Body of pancreas (tissue), 4 donors: ENCODE results near the gene TRIM44. TPM values are rescaled to one million over a fixed set of nuclear protein-coding genes. Genes with fewer than 3 reads are reported as not detected.

Experiments
- ATAC-seq: fragments of 150-250 bp; one replicate; pipeline ENCODE4 v1.9.1; 2016
- DNase-seq, 4 donors: peaks; one replicate each; pipeline ENCODE4 v3.0.0-alpha.2; 2019
- H3K27ac ChIP-seq, 4 donors: fragments of 200-600 bp; sonication (generic); 1 replicate in 3 of 4; 2 replicates in 1 of 4; pipeline versions ENCODE4 v1.5.1 to v1.6.1; 2016 to 2019; ENCODE audit warnings: mild to moderate bottlenecking in 1 of 4, mixed read lengths in 1 of 4, moderate library complexity in 1 of 4
- H3K27me3 ChIP-seq, 2 donors: fragments of 200-600 bp; sonication (generic); one replicate each; pipeline ENCODE4 v1.6.0; 2016; ENCODE audit warnings: mild to moderate bottlenecking in 1 of 2
- H3K36me3 ChIP-seq, 2 donors: fragments of 200-600 bp; sonication (generic); replicated peaks in 1 of 2; 2 replicates each; pipeline ENCODE4 v1.5.1; 2016; ENCODE audit warnings: low read depth in 2 of 2; ENCODE audit not compliant: insufficient read depth in 1 of 2
- H3K4me1 ChIP-seq: fragments of 200-600 bp; sonication (generic); one replicate; pipeline ENCODE4 v1.6.0; 2016
- H3K4me3 ChIP-seq, 2 donors: fragments of 200-600 bp; sonication (generic); 1 replicate in 1 of 2; 2 replicates in 1 of 2; pipeline ENCODE4 v1.5.1; 2016 to 2019
- H3K9me3 ChIP-seq, 3 donors: fragments of 200-600 bp; sonication (generic); 1 replicate in 2 of 3; 2 replicates in 1 of 3; pipeline ENCODE4 v1.5.1; 2016
- POLR2A ChIP-seq, 3 donors: fragments of 450-650 bp; IDR thresholded peaks; one replicate each; pipeline ENCODE4 v1.6.1; 2016; ENCODE audit warnings: antibody characterized with exemption in 3 of 3, mild to moderate bottlenecking in 2 of 3
- WGBS, 2 donors: methylation state at CpG; one replicate each; pipeline ENCODE4 v1.1.5; 2017; 5-methylcytosine and 5-hydroxymethylcytosine counted together
- intact Hi-C: fragments of 100-400 bp; cut with DNase I; formaldehyde crosslinking; loops from one replicate; pipeline ENCODE4 v1.15.1; 2023
- total RNA-seq, 2 donors: library from RNA; depleted of rRNA; stranded (reverse); fragments of >200 nt; gene quantifications; one replicate each; pipeline ENCODE4 v1.1.0, GENCODE V29; 2016
- TF ChIP-seq, protein P1 (sequence below), 7 experiments: fragments of 450-650 bp in 4 of 7; fragments of 200-600 bp in 3 of 7; sonication (generic) in 3 of 7; IDR thresholded peaks; one replicate each; pipeline ENCODE4 v1.5.1; 2016 to 2019; ENCODE audit warnings: antibody characterized with exemption in 7 of 7

Gene TRIM44
- total RNA-seq, 2 donors from 2014 or later: 17.4 to 81.7 TPM

DNA sequence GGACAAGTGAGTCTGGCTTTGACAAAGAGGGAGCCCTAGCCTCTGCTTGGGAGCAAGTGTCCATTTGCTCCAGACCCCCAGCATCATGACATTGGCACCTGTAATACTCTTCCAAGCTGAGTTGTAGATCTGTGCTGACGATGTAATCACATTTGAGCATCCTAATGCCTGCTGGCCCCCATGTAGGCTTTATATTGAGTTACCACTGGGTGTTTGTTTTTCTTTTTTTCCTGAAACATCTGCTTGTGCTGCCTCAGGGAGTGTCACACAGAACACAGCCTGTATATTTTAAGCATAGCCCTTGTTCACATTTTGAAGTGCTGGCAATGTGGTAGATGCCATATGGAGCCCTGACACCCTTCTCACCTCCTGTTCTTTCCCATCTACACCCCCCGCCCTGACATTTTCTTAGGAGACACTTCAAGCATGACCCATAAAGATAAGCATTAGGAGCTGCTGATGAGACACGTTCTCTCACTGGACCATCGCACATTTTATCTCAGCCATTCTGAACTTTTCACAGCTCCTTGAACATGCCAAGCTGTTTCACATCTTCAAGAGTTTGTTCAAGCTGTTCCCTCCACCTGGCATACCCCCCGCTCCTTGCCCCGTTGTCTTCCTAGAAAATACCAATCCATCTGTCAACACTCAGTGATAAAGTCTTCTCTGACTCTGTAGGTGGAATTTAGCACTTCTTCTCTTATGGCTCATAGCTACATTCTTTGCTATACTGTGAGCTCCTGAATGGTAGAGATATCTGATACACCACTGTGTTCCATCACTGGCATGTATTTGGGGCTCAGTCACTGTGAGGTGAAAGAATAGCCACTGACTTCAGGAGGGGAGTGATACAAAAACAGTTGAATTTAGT, 128.7 kb downstream of the TRIM44 start:
- Histone ChIP-seq H3K27ac (no peak overlapping the region), H3K4me3 (no peak overlapping the region), H3K9me3 (no peaks in the 10 kb centered on the region), H3K4me1 (peaks cover 17% of the 10 kb centered on the region), H3K36me3 (no peaks in the 10 kb centered on the region), H3K27me3 (no peaks in the 10 kb centered on the region)
- ATAC-seq: no peak
- DNase-seq: no peak
- intact Hi-C loops: no loop called here
- 62 to 68% methylated on average over 6 of the region's 6 CpGs for WGBS, 2 donors
- TF ChIP-seq POLR2A (IDR thresholded peaks at IDR 0.05): no peak
- TF ChIP-seq, protein P1, sequence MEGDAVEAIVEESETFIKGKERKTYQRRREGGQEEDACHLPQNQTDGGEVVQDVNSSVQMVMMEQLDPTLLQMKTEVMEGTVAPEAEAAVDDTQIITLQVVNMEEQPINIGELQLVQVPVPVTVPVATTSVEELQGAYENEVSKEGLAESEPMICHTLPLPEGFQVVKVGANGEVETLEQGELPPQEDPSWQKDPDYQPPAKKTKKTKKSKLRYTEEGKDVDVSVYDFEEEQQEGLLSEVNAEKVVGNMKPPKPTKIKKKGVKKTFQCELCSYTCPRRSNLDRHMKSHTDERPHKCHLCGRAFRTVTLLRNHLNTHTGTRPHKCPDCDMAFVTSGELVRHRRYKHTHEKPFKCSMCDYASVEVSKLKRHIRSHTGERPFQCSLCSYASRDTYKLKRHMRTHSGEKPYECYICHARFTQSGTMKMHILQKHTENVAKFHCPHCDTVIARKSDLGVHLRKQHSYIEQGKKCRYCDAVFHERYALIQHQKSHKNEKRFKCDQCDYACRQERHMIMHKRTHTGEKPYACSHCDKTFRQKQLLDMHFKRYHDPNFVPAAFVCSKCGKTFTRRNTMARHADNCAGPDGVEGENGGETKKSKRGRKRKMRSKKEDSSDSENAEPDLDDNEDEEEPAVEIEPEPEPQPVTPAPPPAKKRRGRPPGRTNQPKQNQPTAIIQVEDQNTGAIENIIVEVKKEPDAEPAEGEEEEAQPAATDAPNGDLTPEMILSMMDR (IDR thresholded peaks at IDR 0.05): no peak

DNA sequence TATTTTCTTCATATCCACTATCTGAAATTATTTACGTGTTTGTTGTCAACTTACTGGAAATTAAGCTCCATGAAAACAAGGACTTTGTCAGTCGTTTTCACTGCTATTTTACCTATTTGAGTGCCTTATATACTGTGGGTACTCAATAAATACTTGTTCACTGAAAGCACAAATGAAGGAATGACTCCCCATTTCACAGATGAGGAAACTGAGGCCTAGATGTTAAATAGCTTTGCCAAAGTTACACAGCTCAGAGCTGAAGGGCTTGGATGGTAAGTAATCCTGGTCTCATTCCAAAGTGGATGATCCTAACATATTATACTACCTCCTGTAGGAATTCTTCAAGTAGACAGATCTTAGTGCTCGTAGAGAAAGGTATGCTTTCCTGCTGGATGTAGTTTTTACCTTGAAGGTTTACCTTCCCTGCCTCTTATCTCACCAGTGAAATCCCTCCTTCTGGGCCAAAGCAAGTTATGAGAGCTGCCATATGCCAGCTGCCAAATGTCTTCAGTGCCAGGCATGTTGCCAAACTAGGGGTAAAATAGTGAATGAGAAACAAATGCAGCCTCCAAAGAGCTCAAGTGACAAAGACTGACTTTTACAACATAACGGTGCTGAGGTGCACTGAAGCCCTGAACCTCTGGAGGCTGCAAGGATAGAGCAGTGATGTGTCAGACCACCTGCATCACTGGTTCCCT, 129.7 kb downstream of the TRIM44 start:
- Histone ChIP-seq H3K27ac (no peak overlapping the region), H3K36me3 (no peaks in the 10 kb centered on the region), H3K4me3 (no peak overlapping the region), H3K4me1 (peaks cover 17% of the 10 kb centered on the region), H3K27me3 (no peaks in the 10 kb centered on the region), H3K9me3 (no peaks in the 10 kb centered on the region)
- 53 to 57% methylated on average over 4 of the region's 4 CpGs for WGBS, 2 donors
- TF ChIP-seq POLR2A (IDR thresholded peaks at IDR 0.05): no peak
- TF ChIP-seq, protein P1 (IDR thresholded peaks at IDR 0.05): no peak
- intact Hi-C loops: no loop called here
- peak; percentile 45 for ATAC-seq
- DNase-seq: peak; percentile 44 to 71 (median 60)

DNA sequence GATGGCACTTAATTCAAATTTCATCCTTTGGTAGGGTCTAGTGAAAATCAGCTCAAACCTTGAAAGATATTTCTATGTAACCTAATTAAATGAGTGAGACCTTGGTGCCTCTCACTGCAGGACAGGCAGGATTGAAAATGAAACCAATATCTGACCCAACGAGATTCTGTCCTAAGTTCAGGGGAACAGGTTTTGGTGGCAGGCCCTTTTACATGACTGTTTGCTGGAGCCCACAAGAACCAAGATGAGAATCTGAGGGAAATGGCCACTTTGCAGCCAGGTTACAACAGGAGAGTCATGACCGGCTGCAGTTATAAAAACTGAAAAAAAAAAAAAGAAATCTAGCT, 130.2 kb downstream of the TRIM44 start:
- DNase-seq: no peak
- WGBS, 2 donors: 59 to 67% methylated on average over 2 of the region's 2 CpGs
- H3K27ac ChIP-seq: no peak overlapping the region
- TF ChIP-seq POLR2A (IDR thresholded peaks at IDR 0.05): no peak
- TF ChIP-seq, protein P1 (IDR thresholded peaks at IDR 0.05): no peak
- ATAC-seq: no peak
- no peaks in the 10 kb centered on the region for H3K36me3 ChIP-seq
- H3K27me3 ChIP-seq: no peaks in the 10 kb centered on the region
- no peak overlapping the region for H3K4me3 ChIP-seq
- no peaks in the 10 kb centered on the region for H3K9me3 ChIP-seq
- peaks cover 13% of the 10 kb centered on the region for H3K4me1 ChIP-seq
- intact Hi-C loops: no loop called here

DNA sequence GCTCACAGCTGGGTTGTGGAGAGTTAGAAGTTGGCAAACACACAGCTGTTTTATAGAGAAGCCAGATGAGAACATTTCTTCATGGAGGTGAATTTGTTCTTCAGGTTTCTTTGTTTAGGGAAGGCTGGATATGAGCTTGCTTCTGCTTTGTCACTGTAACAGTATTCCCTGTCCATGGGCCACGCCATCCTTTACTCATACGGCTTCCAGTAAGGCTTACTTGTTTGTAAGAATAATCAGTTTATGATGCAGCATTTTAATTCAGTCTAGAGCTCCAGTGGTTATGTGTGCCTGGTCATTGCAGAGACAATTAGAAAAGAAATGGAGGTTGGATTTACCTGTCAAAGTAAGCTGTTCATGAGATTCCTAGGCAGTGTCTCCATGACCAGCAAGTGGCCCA, 131.8 kb downstream of the TRIM44 start:
- Histone ChIP-seq H3K9me3 (no peaks in the 10 kb centered on the region), H3K4me1 (peaks cover 20% of the 10 kb centered on the region), H3K4me3 (no peak overlapping the region), H3K27me3 (no peaks in the 10 kb centered on the region), H3K36me3 (no peaks in the 10 kb centered on the region), H3K27ac (no peak overlapping the region)
- no peak for TF ChIP-seq POLR2A (IDR thresholded peaks at IDR 0.05)
- TF ChIP-seq, protein P1 (IDR thresholded peaks at IDR 0.05): no peak
- no peak for ATAC-seq
- intact Hi-C loops: no loop called here
- no peak for DNase-seq
- 89 to 100% methylated on average over 2 of the region's 2 CpGs for WGBS, 2 donors
